Activated T-helper 1 cell treated with Interleukin-2 at 50 U/mL for 16 hours (primary cell): ENCODE data around the gene AHNAK.
"Not testable (repeated sequence)": the region's sequence is repeated elsewhere in the genome, so short reads cannot be mapped to it uniquely, and the experiment has no call there.

Experiments
- DNase-seq: peaks from one replicate; pipeline ENCODE4 v3.0.0-alpha.2; 2020; ENCODE audit warnings: low read depth

The AHNAK gene

DNA sequence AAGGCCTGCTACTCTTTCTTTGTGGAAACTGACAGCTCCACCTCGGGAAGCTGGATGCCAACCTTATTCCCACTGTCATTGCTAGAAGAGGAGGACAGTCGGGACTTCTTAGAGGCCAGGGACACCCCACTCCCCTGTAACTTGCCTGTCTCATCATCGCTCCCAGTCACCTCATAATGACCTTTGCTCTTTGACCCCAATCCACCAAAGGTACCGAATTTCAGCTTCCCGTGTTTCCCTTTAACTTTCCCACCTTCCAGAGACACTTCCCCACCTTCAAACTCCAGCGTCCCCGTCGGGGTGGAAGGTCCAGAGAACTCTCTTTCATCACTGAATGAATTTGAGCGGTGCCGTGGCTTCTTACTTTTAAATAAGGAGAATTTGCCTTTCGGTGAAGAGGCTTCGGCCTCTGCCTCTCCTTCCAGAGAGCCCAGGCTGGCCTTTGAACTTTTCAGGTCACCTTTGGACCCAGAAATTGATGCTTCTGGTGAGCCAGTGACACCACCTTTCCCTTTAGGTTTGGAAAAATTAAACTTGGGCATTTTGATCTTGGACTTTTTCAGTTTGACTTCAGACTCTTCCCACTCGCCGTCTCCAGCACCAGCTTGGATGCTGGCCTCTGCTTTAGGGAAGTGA, 29.8 kb downstream of the AHNAK start:
- no peak for DNase-seq

DNA sequence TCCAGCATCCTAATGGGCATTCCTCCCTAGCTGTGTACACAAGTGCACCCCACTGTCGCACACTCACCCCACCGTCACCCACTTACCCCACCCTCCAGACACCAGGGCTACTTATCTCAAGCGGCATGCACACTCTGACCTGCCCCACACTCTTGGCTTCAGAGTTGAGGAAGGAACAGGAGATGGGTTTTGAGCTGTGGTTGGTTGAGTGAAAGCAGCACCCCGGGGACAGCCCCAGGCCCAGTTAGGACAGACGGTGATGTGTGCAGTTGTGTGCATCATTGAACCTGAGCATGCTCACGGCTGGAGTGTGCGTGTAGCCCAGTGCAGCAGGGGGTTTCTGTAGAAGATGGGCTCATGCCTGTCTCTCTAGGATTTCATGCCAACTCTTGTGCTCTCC, 32.5 kb downstream of the AHNAK start:
- DNase-seq: no peak

DNA sequence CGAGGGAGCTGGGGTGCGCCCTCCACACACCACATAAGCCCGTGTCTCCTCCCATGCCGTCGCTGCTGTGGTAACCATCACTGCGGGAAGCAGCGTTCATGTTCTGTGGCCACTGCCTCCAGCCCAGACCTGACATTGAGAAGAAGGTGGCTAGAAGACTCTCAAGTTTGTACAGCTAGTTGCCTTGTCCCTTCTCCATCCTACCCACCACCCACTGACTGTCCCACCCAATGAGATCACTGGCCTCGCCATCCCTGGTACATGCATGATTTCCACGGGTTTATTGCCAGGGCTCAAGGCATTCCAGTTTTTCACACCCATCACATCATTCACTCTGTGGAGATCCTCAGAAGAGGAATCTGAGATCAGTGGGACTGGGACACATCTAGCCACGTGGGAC, 33.0 kb downstream of the AHNAK start:
- DNase-seq: no peak

DNA sequence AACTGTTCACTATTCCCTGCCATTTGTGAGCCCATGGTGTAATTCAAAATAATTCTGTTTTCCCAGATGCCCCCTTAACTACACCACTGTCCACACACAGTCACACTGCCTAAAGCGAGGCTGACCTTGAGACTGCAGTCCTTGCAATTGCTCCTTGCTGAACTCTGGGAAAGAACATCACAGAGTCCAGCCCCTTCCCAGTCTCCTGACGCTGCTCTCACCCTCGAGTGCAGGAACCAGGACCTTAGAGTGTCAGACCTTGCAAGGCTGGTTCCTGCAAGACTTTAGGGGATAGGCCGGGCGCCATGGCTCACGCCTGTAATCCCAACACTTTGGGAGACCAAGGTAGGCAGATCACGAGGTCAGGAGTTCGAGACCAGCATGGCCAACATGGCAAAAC, 33.6 kb downstream of the AHNAK start:
- no peak for DNase-seq

GRCh38 chr11:62508336-62509058, 38.1 kb downstream of the AHNAK start:
- DNase-seq: no peak

- no peak for DNase-seq
Observed at GRCh38 chr11:62507125-62507422, 39.5 kb downstream of the AHNAK start.

GRCh38 chr11:62506413-62507124, 40.0 kb downstream of the AHNAK start:
- no peak for DNase-seq

GRCh38 chr11:62505440-62506091, 41.0 kb downstream of the AHNAK start:
- no peak for DNase-seq

DNA sequence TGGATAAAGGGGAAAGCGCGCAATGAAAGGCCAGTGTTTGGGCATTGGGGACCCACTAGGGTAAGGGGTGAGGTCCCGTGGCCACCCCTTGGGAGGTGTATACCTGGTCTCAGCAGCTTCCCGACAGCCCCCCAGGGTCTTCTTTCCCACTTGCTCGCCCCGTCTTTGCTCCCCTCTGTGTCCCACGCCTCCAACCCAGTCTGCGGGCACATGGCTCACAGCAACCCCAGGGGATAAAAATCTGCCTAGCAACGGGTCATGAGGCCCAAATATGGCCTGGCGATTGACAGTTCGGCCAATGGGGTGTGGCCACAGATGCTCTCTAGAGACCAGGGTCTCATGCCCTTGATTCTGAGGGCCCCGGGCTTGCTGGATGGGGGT, 41.6 kb downstream of the AHNAK start:
- DNase-seq: no peak

DNA sequence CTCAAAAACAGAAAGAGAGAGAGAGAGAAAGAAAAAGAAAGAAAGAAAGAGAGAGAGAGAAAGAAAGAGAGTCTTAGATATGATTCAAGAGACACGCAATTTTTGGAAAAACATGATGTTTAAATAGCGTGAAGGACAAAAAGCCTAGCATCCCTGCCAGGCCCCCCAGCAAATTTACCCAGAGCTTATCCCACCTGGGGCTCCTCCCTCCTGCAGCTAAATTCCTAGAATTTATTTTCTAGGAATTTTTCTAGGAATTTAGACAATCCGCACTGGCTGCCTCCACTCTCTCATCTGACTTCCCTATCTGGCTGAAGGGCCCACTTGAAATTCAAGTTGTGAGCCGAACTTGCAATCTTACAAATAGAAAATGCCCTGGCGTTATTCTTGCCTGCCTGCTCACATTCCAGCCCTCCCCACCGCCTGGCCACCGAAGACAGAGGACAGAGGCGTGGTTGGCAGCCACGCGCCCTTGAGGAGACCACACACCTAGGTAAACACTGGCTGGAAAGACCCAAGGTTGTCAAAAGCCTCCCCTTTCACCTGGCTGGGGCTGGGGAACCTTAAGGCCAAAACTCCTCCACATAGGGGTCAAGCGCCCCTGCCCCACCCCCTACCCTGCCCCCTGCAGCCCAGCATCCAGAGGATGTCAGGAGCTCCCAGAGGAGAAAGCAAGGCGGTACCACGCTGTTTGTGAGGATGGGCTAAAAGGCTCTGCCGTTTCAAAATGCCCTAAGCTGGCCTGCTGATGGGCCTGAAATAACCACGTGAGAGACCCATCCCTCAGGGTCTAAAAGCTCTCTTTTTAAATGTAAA, 42.2 kb downstream of the AHNAK start:
- DNase-seq: no peak

DNA sequence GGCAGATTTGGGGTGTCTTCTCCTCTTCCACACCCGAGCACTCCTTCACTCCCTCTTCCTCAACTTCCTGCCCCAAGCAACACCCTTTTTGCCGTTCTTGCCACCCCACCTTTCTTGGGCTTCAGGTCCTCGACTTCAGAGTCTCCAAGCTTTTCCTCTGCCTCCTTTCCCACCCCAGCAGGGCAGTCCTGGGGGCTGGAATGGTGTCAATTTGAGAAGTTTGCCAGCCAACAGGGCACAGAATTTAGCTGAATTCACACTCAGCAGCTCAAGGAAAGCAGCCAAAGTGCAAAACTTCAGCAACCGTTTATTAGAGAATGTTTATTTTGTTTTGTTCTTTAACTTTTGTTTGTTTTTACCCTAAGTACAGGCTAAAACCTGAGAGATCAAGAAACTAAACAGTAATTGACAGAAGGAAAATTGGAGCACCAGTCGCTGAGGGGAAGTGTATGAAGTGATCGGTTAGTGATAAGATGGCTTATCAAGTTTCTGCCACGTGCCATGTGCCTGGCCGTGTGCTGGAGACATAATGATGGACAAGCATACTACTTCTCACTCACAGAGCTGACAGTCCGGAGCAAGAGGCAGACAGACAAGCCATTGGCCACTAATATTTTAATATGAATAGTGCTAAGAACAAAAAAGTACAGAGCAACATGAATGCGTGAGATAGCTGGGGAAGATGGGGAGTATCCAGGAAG, 44.4 kb downstream of the AHNAK start:
- no peak for DNase-seq

- no peak for DNase-seq
Observed at GRCh38 chr11:62501432-62501891, 45.1 kb downstream of the AHNAK start.

DNA sequence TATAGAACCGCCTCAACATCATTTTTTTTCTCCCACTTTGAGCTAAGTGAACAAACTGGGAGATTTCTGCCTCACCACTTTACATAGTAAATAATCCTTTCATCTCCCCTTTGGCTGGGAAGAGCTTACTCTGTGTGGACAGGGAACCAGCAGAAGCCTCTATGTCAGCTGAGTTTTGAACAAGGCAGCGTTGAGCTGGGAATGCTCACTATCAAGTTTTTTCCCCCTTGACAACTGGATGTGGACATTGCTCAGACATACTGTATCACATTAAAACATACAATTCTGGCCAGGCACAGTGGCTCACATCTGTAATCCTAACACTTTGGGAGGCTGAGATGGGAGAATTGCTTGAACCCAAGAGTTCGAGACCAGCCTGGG, 46.0 kb downstream of the AHNAK start:
- DNase-seq: no peak

DNA sequence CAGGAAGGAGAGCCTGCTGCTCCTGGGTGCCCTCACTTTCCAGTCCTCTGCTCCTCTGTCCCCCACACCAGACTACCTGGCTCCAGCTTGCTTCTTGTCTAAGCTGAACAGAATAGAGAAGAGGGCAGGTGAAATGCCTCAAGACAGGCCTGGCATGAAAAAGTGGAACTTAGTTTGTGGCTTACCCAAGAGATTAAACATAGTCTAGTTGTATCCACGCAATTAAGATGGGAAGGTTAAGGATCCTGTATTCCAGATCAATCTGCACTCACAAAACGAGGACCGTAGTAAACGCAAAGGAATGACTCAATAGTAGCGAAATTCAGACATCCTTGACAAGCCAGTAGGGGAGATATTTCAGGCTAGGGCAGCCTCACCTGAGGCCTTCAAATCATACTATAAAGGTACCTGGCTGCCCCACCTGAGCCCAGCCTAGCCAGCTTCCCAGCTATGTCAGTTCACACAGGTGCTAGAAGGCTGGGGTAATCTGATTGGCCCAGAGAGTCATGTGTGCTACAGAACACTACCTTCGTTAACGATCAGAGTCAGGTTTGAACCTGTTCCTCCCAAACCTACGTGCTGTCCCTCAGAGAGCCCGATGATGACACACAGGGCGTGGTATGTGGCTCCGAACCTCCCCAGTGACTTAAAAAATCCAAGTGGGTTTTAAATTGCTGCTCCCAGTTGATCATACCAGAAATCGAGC, 46.5 kb downstream of the AHNAK start:
- no peak for DNase-seq

DNA sequence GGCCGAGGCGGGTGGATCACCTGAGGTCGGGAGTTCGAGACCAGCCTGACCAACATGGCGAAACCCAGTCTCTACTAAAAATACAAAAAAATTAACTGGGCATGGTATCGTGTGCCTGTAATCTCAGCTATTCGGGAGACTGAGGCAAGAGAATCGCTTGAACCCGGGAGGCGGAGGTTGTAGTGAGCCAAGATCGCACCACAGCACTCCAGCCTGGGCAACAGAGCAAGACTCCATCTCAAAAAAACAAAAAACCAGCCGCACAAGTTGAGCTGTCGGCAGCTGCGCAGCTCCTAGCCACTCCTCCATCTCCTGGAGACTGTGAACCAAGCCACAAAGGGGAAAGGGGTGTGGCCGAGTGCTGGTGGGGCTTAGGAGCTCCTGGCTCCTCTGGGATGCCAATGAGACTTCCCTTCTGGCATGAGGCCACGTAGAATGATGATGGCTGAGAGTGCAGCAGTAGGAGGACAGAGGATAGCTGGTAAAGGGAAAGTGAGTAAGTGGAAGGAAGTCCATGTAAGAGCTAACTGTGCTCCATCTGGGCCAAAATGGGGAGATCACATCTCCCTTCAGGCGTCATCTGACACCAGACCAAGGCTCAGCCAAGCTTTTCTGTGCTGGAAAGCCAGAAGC, 47.2 kb downstream of the AHNAK start:
- DNase-seq: not testable (repeated sequence)

DNA sequence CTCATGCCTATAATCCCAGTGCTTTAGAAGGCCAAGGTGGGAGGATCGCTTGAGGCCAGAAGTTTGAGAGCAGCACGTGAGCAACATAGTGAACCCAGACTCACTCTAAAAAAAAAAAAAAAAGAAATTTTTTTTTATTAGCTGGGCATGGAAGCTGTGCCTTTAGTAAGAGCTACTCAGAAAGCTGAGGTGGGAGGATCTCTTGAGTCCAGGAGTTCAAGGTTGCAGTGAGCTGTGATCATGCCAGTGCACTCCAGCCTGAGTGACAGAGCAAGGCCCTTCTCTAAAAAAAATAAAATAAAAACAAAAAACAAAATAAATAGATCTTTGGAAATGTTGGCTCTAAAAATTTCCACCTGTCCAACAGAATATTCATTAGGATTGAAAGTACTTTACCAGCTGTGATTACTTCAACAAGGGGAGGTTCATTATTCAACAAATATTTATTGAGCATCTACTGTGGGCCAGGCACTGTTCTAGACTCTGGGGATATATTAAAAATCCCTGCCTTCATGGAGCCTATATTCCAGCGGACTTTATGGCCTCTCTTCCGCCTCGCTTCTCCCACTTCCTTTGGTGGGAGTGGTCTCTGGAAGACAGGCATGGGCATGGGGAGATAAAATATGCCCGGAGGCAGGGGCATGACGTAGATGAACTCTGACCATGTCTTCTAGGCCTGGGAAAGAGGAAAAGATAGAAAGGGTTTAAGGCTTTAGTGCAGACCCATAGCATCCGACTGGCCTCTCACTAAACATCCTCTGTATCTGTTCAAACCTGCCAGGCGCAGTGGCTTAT, 47.9 kb downstream of the AHNAK start:
- DNase-seq: no peak

GRCh38 chr11:62498031-62498430, 48.6 kb downstream of the AHNAK start:
- DNase-seq: no peak

DNA sequence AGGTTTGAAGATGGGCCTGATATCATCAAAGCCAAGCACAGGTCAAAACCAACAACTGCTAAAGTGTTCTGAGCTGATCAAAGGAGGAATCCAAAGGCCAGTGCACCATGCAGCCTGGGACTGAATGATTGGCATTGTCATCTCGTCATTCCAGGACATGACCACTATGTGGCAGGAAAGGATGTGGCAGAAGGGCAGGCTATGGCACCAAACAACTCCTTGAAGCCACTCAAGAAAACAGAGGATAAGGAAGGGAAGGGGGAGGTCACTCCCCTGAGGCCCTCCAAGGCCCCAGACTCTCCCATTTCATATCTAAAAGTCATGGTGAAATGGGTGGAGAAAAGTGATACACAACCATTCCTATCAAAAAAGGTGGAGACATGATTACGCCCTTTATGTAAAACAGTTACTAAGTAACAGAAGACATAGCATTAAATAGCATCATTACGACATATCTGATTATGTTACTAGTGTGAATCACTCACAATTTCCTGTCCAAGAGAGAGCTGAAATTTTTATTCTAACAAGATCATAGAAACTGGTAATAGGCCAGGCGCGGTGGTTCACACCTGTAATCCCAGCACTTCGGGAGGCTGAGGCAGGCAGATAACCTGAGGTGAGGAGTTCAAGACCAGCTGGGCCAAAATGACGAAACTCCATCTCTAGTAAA, 49.3 kb downstream of the AHNAK start:
- DNase-seq: no peak

DNA sequence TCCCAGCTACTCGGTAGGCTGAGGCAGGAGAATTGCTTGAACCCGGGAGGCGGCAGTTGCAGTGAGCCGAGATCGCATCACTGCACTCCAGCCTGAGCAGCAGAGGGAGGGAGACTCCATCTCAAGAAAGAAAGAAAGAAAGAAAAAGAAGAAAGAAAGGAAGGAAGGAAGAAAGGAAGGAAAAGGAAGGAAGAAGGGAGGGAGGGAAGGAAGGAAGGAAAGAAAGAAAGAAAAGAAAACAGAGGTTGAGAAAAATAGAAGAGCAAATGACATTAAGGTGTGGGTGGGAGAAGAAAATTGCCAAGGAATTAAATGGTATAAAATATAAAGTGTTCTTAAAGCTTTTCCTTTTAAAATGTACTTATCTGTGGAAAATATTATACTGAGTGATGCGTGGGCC, 49.9 kb downstream of the AHNAK start:
- DNase-seq: no peak
